NB4 (cell line): ENCODE data around the gene NSUN6.
"Not testable (repeated sequence)": the region's sequence is repeated elsewhere in the genome, so short reads cannot be mapped to it uniquely, and the experiment has no call there.

Experiments used
- DNase-seq: peaks from one replicate; pipeline ENCODE4 v3.0.0; 2010; ENCODE audit warnings: low read depth
- H3K4me3 ChIP-seq: one replicate; pipeline ENCODE4 v1.5.1; 2011; ENCODE audit warnings: mild to moderate bottlenecking, low read depth, low read length, moderate library complexity
- CTCF ChIP-seq: IDR thresholded peaks from one replicate; pipeline ENCODE4 v1.5.1; 2012; ENCODE audit warnings: low read depth, low read length
- MYC ChIP-seq: IDR thresholded peaks from 2 replicates; pipeline ENCODE4 v1.6.1; 2011; ENCODE audit warnings: low read depth, low read length
- POLR2A ChIP-seq: IDR thresholded peaks from 2 replicates; pipeline ENCODE4 v1.6.1; 2011; ENCODE audit warnings: mild to moderate bottlenecking; ENCODE audit not compliant: insufficient read length; ENCODE audit errors: extremely low read depth
- TF ChIP-seq, protein P1 (sequence below): IDR thresholded peaks from 2 replicates; pipeline ENCODE4 v1.6.1; 2011; ENCODE audit warnings: low read depth, low read length

The NSUN6 gene

DNA sequence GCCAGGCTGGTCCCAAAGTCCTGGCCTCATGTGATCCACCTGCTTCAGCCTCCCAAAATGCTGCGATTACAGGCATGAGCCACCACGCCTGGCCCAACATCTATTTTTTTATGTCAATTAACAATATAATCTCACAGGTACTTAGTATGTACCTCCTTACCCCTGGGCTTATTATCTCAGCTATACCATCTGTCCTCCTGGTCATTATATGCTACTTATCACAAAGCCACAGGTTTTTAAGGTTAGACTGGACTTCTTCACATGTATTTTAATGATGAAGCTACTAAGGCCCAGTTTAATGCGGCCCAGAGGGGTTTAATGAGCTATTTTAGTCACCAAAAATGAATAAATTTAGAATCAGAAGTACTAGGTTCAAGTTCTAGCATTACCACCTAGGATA lies 3.4 kb downstream of the NSUN6 start:
- TF ChIP-seq CTCF (no peak), POLR2A (no peak), MYC (no peak)
- TF ChIP-seq, protein P1, sequence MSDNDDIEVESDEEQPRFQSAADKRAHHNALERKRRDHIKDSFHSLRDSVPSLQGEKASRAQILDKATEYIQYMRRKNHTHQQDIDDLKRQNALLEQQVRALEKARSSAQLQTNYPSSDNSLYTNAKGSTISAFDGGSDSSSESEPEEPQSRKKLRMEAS, result no peak
- no peak for DNase-seq
- no peak overlapping the region for H3K4me3 ChIP-seq

DNA sequence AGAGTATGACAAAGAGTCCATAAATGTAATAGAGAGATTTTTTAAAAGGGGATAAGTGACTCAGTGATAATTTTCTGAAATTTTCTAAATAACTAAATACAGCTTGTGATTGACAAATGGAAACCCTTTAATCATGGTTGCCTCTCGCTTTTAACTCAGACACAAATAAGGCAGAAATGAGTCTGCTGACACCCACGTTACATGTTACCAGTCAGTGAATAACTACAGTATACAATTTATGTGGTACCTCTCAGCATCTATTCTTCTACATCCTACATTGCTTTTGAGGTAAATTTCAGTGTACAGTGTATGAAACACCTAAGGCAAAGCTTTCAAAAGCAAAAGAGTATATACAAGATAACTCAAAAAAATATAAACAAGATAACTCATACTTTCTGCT lies 4.2 kb downstream of the NSUN6 start:
- H3K4me3 ChIP-seq, result no peak overlapping the region
- DNase-seq, result no peak
- no peak for TF ChIP-seq MYC
- TF ChIP-seq POLR2A, result no peak
- no peak for TF ChIP-seq CTCF
- TF ChIP-seq, protein P1, result no peak

GRCh38 chr10:18639719-18640118 lies 11.7 kb downstream of the NSUN6 start:
- DNase-seq, H3K4me3 ChIP-seq: not testable (repeated sequence)

DNA sequence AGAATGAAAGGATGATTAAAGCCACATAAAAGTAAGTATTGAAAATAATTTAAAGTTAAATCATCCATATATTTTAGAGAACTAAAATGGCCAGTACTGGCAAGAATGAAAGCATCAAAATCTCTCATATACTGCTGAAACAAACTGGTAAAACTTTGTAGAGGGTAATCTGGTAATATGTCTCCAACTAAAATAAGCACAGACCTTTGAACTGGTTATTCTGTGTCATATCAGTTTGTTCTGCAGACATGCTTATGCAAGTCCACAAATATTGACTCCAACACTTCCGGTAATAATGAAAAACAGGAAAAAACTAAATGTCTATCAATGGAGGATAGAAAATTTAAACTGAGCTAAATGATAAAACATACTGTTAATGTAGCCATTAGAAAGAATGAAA lies 14.0 kb downstream of the NSUN6 start:
- H3K4me3 ChIP-seq, DNase-seq: not testable (repeated sequence)

GRCh38 chr10:18635995-18636394 lies 15.4 kb downstream of the NSUN6 start:
- TF ChIP-seq POLR2A (no peak), MYC (no peak), CTCF (no peak)
- TF ChIP-seq, protein P1, result no peak
- DNase-seq, result no peak
- no peak overlapping the region for H3K4me3 ChIP-seq

- not testable (repeated sequence) for H3K4me3 ChIP-seq, DNase-seq
Observed at GRCh38 chr10:18632500-18632899, 18.9 kb downstream of the NSUN6 start.

- peak; percentile 49 for DNase-seq
- H3K4me3 ChIP-seq, result not testable (repeated sequence)
Observed at GRCh38 chr10:18627452-18628018, 23.9 kb downstream of the NSUN6 start.

DNA sequence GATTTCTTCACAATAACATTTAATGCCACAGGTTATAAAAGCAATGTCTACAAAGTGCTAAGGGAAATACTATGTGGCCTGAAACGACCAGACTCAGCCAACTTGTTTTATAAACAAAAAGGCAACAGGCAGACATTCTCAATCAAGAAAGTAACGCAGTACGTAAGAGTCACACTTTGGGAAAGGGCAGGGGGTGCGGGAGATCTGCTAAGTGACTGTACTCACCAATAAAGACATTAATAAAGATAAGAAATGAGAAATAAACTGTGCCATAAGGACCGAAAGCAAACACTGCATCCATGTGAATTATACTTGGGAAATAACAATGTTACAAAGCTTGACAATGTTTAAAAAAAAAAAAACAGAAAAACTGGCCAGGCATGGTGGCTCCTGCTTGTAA lies 25.5 kb downstream of the NSUN6 start:
- no peak overlapping the region for H3K4me3 ChIP-seq
- no peak for TF ChIP-seq POLR2A
- TF ChIP-seq MYC, result no peak
- no peak for TF ChIP-seq CTCF
- TF ChIP-seq, protein P1, result no peak
- DNase-seq, result no peak

GRCh38 chr10:18623671-18624070 lies 27.7 kb downstream of the NSUN6 start:
- DNase-seq, result not testable (repeated sequence)

More at GRCh38 chr10:18623671-18624070, 27.7 kb downstream of the NSUN6 start:
- not testable (repeated sequence) for H3K4me3 ChIP-seq
